Spleen (tissue), 11 donors: ENCODE measurements around the gene SUB1. TPM values are rescaled to one million over a fixed set of nuclear protein-coding genes. Genes with fewer than 3 reads are reported as not detected.

Experiments
- DNase-seq: peaks from one replicate; pipeline ENCODE4 v3.0.0-alpha.2; 2020
- H3K27ac ChIP-seq, 8 donors: fragments of 200-600 bp; sonication (generic) in 7 of 8; 1 replicate in 4 of 8; 2 replicates in 4 of 8; pipeline versions ENCODE4 v1.5.0 to v1.8.0; 2016 to 2021; ENCODE audit warnings: inconsistent platforms in 4 of 8, mild to moderate bottlenecking in 4 of 8, moderate library complexity in 1 of 8
- H3K27me3 ChIP-seq, 7 donors: fragments of 200-600 bp; sonication (generic) in 6 of 7; replicated peaks in 1 of 7; 1 replicate in 4 of 7; 2 replicates in 3 of 7; pipeline versions ENCODE4 v1.5.0 to v1.8.0; 2016 to 2021; ENCODE audit warnings: inconsistent platforms in 3 of 7, mild to moderate bottlenecking in 1 of 7
- H3K36me3 ChIP-seq, 6 donors: fragments of 200-600 bp; sonication (generic) in 5 of 6; 1 replicate in 4 of 6; 2 replicates in 2 of 6; pipeline versions ENCODE4 v1.5.0 to v1.8.0; 2016 to 2021; ENCODE audit warnings: inconsistent platforms in 2 of 6
- H3K4me1 ChIP-seq, 6 donors: fragments of 200-600 bp; sonication (generic) in 5 of 6; 1 replicate in 3 of 6; 2 replicates in 3 of 6; pipeline versions ENCODE4 v1.5.0 to v1.8.0; 2016 to 2021; ENCODE audit warnings: inconsistent platforms in 3 of 6
- H3K4me3 ChIP-seq, 8 donors: fragments of 200-600 bp; sonication (generic) in 7 of 8; 1 replicate in 4 of 8; 2 replicates in 4 of 8; pipeline versions ENCODE4 v1.5.0 to v1.8.0; 2016 to 2021; ENCODE audit warnings: inconsistent platforms in 4 of 8, mild to moderate bottlenecking in 4 of 8, moderate library complexity in 2 of 8
- H3K9me3 ChIP-seq, 8 donors: fragments of 200-600 bp; sonication (generic) in 7 of 8; 1 replicate in 4 of 8; 2 replicates in 4 of 8; pipeline versions ENCODE4 v1.5.0 to v1.8.0; 2016 to 2021; ENCODE audit warnings: inconsistent platforms in 4 of 8
- POLR2A ChIP-seq, 3 donors: fragments of 450-650 bp; IDR thresholded peaks; one replicate each; pipeline ENCODE4 v1.5.1; 2017; ENCODE audit warnings: antibody characterized with exemption in 3 of 3, mild to moderate bottlenecking in 1 of 3
- POLR2AphosphoS5 ChIP-seq, 3 donors: sonication (generic); formaldehyde crosslinking; IDR thresholded peaks; one replicate each; pipeline ENCODE4 v1.5.1; 2017; ENCODE audit warnings: antibody characterized with exemption in 3 of 3
- WGBS, 5 donors: extraction: QIAGEN DNeasy Blood & Tissue Kit in 3 of 5; methylation state at CpG; one replicate each; pipeline versions ENCODE4 v1.1.5 to v1.1.7; 2013 to 2018; 5-methylcytosine and 5-hydroxymethylcytosine counted together
- intact Hi-C: fragments of 100-400 bp; cut with DNase I; formaldehyde crosslinking; loops from one replicate; pipeline ENCODE4 v1.15.0; 2023; ENCODE audit warnings: low total_unique reads
- polyA plus RNA-seq, 3 donors: library from polyadenylated mRNA; stranded (reverse); fragments of 200-250 nt; gene quantifications; one replicate each; pipeline ENCODE4 v1.2.1, GENCODE V29; 2013
- total RNA-seq, 7 donors: library from RNA; depleted of rRNA in 3 of 7; stranded (reverse); fragments of >200 nt in 3 of 7; fragmentation: NEBNext Ultra II Directional in 4 of 7; extraction: Animal tissue kit (Norgen Biotek cat#: 25700) in 4 of 7; gene quantifications; one replicate each; pipeline versions ENCODE4 v1.1.0 to v1.2.1, GENCODE V29; 2016 to 2021
- TF ChIP-seq, protein P1 (sequence below), 11 experiments: fragments of 200-600 bp in 7 of 11; fragments of 450-650 bp in 4 of 11; sonication (generic) in 4 of 11; IDR thresholded peaks in 8 of 11; conservative IDR thresholded peaks in 3 of 11; 1 replicate in 7 of 11; 2 replicates in 4 of 11; pipeline versions ENCODE4 v1.4.0 to v1.8.0; 2016 to 2021; ENCODE audit warnings: antibody characterized with exemption in 11 of 11, inconsistent platforms in 4 of 11, mild to moderate bottlenecking in 1 of 11
- donor health status: healthy with polysubstance abuse.
- donor health status: DM: no; HTN: no; CAD: no; lungs with moderate emphysema.
- donor health status: DM: no; HTN: no; CAD: no.
- donor health status: Bipolar disorder and iron deficiency.
- donor health status: healthy.
- donor health status: DM: no; HTN: no; CAD: no.
- donor health status: DM: yes; HTN: yes; CAD: no.

Gene SUB1
- total and polyA plus RNA-seq, 10 donors, result 157 to 262 (median 215) TPM

DNA sequence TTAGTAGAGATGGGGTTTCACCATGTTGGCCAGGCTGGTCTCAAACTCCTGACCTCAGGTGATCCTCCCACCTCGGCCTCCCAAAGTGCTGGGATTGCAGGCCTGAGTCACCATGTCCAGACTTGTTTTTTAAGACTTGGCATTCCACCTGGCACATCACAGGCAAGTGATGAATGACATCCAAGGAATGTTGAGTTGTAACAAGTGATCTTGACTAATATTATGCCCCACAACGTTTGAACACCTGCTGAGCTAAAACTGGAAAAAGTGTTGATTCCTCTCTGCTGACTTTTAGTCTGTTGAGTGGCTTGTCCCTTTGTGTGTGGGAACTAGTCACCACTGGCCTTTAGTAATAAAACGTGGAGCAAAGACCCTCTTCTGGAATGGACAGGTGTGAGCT lies 54.6 kb downstream of the SUB1 start:
- no peaks in the 10 kb centered on the region for H3K9me3 ChIP-seq
- DNase-seq, result no peak
- no peaks in the 10 kb centered on the region for H3K4me1 ChIP-seq
- WGBS, 5 donors, result 63 to 86% (median 79%) methylated on average over 3 of the region's 3 CpGs
- intact Hi-C loops, result no loop called here
- no peak overlapping the region for H3K27ac ChIP-seq
- no peak overlapping the region for H3K4me3 ChIP-seq
- H3K27me3 ChIP-seq, result no peaks in the 10 kb centered on the region
- no peaks in the 10 kb centered on the region for H3K36me3 ChIP-seq
- TF ChIP-seq POLR2A (IDR thresholded peaks at IDR 0.05), result no peak
- TF ChIP-seq, protein P1, sequence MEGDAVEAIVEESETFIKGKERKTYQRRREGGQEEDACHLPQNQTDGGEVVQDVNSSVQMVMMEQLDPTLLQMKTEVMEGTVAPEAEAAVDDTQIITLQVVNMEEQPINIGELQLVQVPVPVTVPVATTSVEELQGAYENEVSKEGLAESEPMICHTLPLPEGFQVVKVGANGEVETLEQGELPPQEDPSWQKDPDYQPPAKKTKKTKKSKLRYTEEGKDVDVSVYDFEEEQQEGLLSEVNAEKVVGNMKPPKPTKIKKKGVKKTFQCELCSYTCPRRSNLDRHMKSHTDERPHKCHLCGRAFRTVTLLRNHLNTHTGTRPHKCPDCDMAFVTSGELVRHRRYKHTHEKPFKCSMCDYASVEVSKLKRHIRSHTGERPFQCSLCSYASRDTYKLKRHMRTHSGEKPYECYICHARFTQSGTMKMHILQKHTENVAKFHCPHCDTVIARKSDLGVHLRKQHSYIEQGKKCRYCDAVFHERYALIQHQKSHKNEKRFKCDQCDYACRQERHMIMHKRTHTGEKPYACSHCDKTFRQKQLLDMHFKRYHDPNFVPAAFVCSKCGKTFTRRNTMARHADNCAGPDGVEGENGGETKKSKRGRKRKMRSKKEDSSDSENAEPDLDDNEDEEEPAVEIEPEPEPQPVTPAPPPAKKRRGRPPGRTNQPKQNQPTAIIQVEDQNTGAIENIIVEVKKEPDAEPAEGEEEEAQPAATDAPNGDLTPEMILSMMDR (IDR thresholded peaks at IDR 0.05 in 8 of 11, conservative IDR thresholded peaks at IDR 0.05 in 3 of 11), result no peak
- TF ChIP-seq POLR2AphosphoS5 (IDR thresholded peaks at IDR 0.05), result no peak

DNA sequence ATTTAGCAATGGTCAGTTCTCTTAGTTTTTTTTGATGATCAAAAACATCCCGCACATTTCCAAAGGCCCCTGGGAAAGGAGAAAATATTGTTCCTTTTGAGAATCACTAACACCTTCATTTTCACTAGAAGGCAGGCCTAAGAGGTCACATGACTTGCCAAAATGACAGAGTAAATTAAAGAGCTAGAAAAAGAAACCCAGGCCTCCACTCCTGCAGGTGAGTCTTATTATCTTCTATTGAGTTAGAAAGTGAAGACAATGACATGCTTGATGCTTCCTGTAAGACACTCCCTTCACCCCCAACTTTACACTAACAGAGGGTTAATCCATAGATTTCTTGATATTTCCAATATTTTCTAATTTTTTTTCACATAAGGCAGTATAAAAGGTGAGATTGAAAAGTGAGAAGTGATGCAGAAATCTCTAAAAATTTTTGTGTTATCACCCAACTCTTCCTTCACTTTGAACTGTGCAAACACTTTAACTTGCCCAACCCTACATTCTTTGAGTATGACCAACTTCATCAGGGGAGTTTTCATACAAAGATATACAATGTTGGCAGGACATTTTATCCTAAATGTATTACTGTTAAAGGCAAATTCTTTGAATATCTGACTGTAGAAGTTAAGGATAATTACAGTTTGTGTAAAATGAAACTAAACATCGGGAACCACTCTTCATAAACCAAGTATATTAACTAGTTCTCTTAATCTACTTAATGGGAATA lies 57.1 kb downstream of the SUB1 start:
- intact Hi-C loops, result no loop called here
- no peak for DNase-seq
- Histone ChIP-seq H3K4me1 (no peaks in the 10 kb centered on the region), H3K36me3 (no peaks in the 10 kb centered on the region), H3K27ac (no peak overlapping the region), H3K27me3 (no peaks in the 10 kb centered on the region), H3K4me3 (no peak overlapping the region), H3K9me3 (no peaks in the 10 kb centered on the region)
- TF ChIP-seq POLR2A (IDR thresholded peaks at IDR 0.05), result no peak
- no peak for TF ChIP-seq POLR2AphosphoS5 (IDR thresholded peaks at IDR 0.05)
- TF ChIP-seq, protein P1 (IDR thresholded peaks at IDR 0.05 in 8 of 11, conservative IDR thresholded peaks at IDR 0.05 in 3 of 11), result no peak
- 85 to 95% (median 87%) methylated on average over 2 of the region's 2 CpGs for WGBS, 5 donors

DNA sequence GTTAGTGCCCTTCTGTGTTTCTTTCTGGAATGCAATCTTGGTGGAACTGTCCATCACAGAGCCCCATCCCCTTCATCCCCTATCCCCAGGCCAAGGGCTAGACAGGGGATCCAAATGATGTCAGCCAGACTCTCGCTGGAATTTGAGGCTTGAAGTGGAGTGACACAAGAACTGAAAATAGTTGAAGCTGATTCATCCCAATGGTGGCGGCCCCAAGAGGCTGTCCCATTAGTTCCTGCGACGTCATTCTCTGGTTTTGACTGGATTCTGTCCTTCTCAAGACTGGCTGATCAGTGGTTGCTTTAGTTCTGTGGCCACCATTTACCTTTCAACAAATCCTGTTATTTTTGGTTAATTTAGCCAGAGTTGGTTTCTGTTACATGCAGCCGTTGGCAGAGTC lies 59.9 kb downstream of the SUB1 start:
- Histone ChIP-seq H3K27ac (no peak overlapping the region), H3K4me1 (no peaks in the 10 kb centered on the region), H3K4me3 (no peak overlapping the region), H3K9me3 (no peaks in the 10 kb centered on the region), H3K27me3 (no peaks in the 10 kb centered on the region), H3K36me3 (no peaks in the 10 kb centered on the region)
- no peak for TF ChIP-seq POLR2A (IDR thresholded peaks at IDR 0.05)
- TF ChIP-seq POLR2AphosphoS5 (IDR thresholded peaks at IDR 0.05), result no peak
- TF ChIP-seq, protein P1 (IDR thresholded peaks at IDR 0.05 in 8 of 11, conservative IDR thresholded peaks at IDR 0.05 in 3 of 11), result no peak
- DNase-seq, result no peak
- intact Hi-C loops, result no loop called here
- WGBS, 5 donors, result 84 to 92% (median 88%) methylated on average over 5 of the region's 5 CpGs

DNA sequence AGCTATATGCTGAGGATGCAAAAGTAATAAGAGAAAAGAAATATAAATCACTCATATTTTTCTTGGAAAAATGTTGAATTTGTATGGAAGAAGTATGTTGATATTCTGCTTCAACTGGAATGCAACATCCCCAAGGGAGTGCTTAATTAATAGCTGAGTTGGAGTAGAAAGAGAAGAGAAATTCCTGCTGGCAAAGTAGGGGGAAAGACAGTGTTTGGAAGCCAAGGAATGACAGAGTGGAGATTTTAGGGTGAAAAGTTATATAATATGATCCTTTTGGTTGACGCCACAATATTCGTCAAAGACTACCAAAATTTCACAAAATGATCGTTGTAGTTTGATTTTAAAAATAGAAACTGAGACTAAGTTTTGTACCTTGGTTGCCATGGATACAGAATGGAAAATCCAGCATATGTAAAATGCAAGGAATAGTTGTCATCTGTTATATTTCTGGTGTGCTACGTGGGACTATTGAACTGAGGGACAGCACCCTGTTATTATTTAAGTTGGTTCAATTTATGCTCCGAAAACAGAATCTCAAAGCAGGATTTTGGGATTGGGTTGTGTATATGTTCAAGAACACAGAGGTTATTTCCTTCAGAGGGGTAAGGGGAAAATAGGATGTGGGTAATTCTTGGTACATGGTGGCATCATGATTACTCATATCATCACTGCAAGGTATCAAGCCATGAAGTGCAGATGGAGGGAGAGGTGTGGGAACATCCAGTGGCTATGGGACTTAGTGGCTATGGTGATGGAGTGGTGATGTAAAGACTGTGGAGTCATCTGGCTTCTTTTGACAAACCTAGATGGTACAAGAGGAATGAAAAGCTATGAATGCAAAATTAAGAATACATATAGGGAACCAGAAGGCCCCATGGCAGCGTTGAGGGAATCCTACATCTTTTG lies 61.0 kb downstream of the SUB1 start:
- Histone ChIP-seq H3K9me3 (no peaks in the 10 kb centered on the region), H3K27me3 (no peaks in the 10 kb centered on the region), H3K4me3 (no peak overlapping the region), H3K36me3 (no peaks in the 10 kb centered on the region), H3K4me1 (no peaks in the 10 kb centered on the region), H3K27ac (no peak overlapping the region)
- intact Hi-C loops, result no loop called here
- TF ChIP-seq, protein P1 (IDR thresholded peaks at IDR 0.05 in 8 of 11, conservative IDR thresholded peaks at IDR 0.05 in 3 of 11), result no peak
- no peak for TF ChIP-seq POLR2AphosphoS5 (IDR thresholded peaks at IDR 0.05)
- TF ChIP-seq POLR2A (IDR thresholded peaks at IDR 0.05), result no peak
- WGBS, 5 donors, result 79 to 90% (median 86%) methylated on average over 6 of the region's 6 CpGs
- DNase-seq, result no peak
